Measurements from ENCODE around the gene FAM169A.

DNA sequence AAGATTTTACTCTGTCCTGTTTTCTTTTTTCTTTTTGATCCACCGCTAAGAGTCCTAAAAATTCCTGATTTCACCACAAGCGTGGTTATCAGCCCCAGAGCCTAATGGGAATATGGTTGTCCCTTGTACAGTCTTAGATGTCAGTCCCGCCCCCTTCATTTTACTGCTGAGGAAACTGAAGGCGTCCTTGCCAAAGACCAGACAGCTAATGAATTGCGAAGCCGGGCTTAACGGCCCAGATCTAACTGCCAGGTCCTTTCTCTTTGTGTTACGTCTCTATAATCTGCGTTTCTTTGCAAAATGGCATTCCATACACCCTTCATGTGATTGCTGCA is 98.6 kb downstream of the FAM169A start:
- TF ChIP-seq, protein P1, sequence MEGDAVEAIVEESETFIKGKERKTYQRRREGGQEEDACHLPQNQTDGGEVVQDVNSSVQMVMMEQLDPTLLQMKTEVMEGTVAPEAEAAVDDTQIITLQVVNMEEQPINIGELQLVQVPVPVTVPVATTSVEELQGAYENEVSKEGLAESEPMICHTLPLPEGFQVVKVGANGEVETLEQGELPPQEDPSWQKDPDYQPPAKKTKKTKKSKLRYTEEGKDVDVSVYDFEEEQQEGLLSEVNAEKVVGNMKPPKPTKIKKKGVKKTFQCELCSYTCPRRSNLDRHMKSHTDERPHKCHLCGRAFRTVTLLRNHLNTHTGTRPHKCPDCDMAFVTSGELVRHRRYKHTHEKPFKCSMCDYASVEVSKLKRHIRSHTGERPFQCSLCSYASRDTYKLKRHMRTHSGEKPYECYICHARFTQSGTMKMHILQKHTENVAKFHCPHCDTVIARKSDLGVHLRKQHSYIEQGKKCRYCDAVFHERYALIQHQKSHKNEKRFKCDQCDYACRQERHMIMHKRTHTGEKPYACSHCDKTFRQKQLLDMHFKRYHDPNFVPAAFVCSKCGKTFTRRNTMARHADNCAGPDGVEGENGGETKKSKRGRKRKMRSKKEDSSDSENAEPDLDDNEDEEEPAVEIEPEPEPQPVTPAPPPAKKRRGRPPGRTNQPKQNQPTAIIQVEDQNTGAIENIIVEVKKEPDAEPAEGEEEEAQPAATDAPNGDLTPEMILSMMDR (conservative IDR thresholded peaks at IDR 0.05; ENCODE audit: low read depth, low read length) = no peak
- no peak for TF ChIP-seq EZH2 (IDR thresholded peaks at IDR 0.05; ENCODE audit: low read length, unreplicated experiment)
